Gastroesophageal sphincter (tissue), 4 donors: ENCODE data around the gene GPX5. TPM values are rescaled to one million over a fixed set of nuclear protein-coding genes. Genes with fewer than 3 reads are reported as not detected.

Experiments
- ATAC-seq: fragments of 150-250 bp; one replicate; pipeline ENCODE4 v1.9.1; 2016; ENCODE audit warnings: mild to moderate bottlenecking, moderate library complexity
- H3K27ac ChIP-seq, 4 donors: fragments of 200-600 bp; sonication (generic) in 3 of 4; 1 replicate in 3 of 4; 2 replicates in 1 of 4; pipeline ENCODE4 v1.5.1; 2016 to 2019
- H3K27me3 ChIP-seq: fragments of 200-600 bp; sonication (generic); one replicate; pipeline ENCODE4 v1.5.1; 2019
- H3K36me3 ChIP-seq, 2 donors: fragments of 200-600 bp; sonication (generic); one replicate each; pipeline ENCODE4 v1.5.1; 2019; ENCODE audit warnings: control low read depth in 1 of 2
- H3K4me1 ChIP-seq, 3 donors: fragments of 200-600 bp; sonication (generic); 1 replicate in 2 of 3; 2 replicates in 1 of 3; pipeline ENCODE4 v1.5.1; 2016 to 2019; ENCODE audit warnings: control low read depth in 2 of 3
- H3K4me3 ChIP-seq, 2 donors: fragments of 200-600 bp; sonication (generic); one replicate each; pipeline ENCODE4 v1.5.1; 2019; ENCODE audit warnings: mild to moderate bottlenecking in 1 of 2, moderate library complexity in 1 of 2
- H3K9me3 ChIP-seq, 3 donors: fragments of 200-600 bp; sonication (generic); one replicate each; pipeline ENCODE4 v1.5.1; 2017 to 2019; ENCODE audit warnings: control low read depth in 2 of 3
- CTCF ChIP-seq, 4 experiments: fragments of 200-600 bp in 2 of 4; fragments of 450-650 bp in 2 of 4; sonication (generic) in 1 of 4; IDR thresholded peaks; one replicate each; pipeline ENCODE4 v1.5.1; 2017 to 2019; ENCODE audit warnings: antibody characterized with exemption in 4 of 4, mild to moderate bottlenecking in 2 of 4, moderate library complexity in 2 of 4
- EP300 ChIP-seq: sonication (generic); formaldehyde crosslinking; IDR thresholded peaks from one replicate; pipeline ENCODE4 v1.6.1; 2017; ENCODE audit warnings: antibody characterized with exemption, mild to moderate bottlenecking
- POLR2A ChIP-seq, 2 donors: fragments of 450-650 bp; IDR thresholded peaks; one replicate each; pipeline ENCODE4 v1.6.1; 2017; ENCODE audit warnings: antibody characterized with exemption in 2 of 2, mild to moderate bottlenecking in 2 of 2, moderate library complexity in 1 of 2
- POLR2AphosphoS5 ChIP-seq: sonication (generic); formaldehyde crosslinking; IDR thresholded peaks from one replicate; pipeline ENCODE4 v1.6.1; 2017; ENCODE audit warnings: antibody characterized with exemption
- WGBS, 2 donors: methylation state at CpG; one replicate each; pipeline ENCODE4 v1.1.5; 2018; ENCODE audit warnings: low coverage in 1 of 2; 5-methylcytosine and 5-hydroxymethylcytosine counted together
- total RNA-seq, 4 donors: library from RNA; depleted of rRNA; stranded (reverse); fragments of >200 nt; gene quantifications; one replicate each; pipeline ENCODE4 v1.1.0, GENCODE V29; 2016

The GPX5 gene
- total RNA-seq, 4 donors from 2014 or later, result not detected

GRCh38 chr6:28522594-28523240 lies 3.0 kb upstream of the GPX5 start:
- TF ChIP-seq CTCF (IDR thresholded peaks at IDR 0.05), result no peak
- TF ChIP-seq EP300, result no peak
- TF ChIP-seq POLR2AphosphoS5, result no peak
- TF ChIP-seq POLR2A (IDR thresholded peaks at IDR 0.05), result no peak
- Histone ChIP-seq H3K27ac (no peak overlapping the region), H3K4me1 (no peaks in the 10 kb centered on the region), H3K9me3 (no peaks in the 10 kb centered on the region), H3K4me3 (no peak overlapping the region), H3K36me3 (no peaks in the 10 kb centered on the region), H3K27me3 (peaks cover 45% of the 10 kb centered on the region)
- no peak for ATAC-seq

GRCh38 chr6:28523241-28523622 lies 2.4 kb upstream of the GPX5 start:
- Histone ChIP-seq H3K36me3 (no peaks in the 10 kb centered on the region), H3K27me3 (peaks cover 45% of the 10 kb centered on the region), H3K4me1 (no peaks in the 10 kb centered on the region), H3K4me3 (no peak overlapping the region), H3K9me3 (no peaks in the 10 kb centered on the region), H3K27ac (no peak overlapping the region)
- ATAC-seq, result no peak
- 21 to 43% methylated on average over 1 of the region's 3 CpGs for WGBS, 2 donors
- TF ChIP-seq EP300 (no peak), CTCF (IDR thresholded peaks at IDR 0.05) (no peak), POLR2A (IDR thresholded peaks at IDR 0.05) (no peak), POLR2AphosphoS5 (no peak)

GRCh38 chr6:28530777-28531176 lies 5.1 kb downstream of the GPX5 start:
- 8 to 10% methylated on average over 1 of the region's 1 CpG for whole genome bisulfite sequencing, 2 donors
- H3K4me1 ChIP-seq, result no peaks in the 10 kb centered on the region
- H3K36me3 ChIP-seq, result no peaks in the 10 kb centered on the region
- H3K27me3 ChIP-seq, result peaks cover 73% of the 10 kb centered on the region
- no peak for ATAC-seq
- TF ChIP-seq EP300, result no peak
- no peak for TF ChIP-seq POLR2AphosphoS5
- TF ChIP-seq POLR2A (IDR thresholded peaks at IDR 0.05), result no peak
- no peak for TF ChIP-seq CTCF (IDR thresholded peaks at IDR 0.05)
- no peak overlapping the region for H3K27ac ChIP-seq
- H3K4me3 ChIP-seq, result no peak overlapping the region
- no peaks in the 10 kb centered on the region for H3K9me3 ChIP-seq

DNA sequence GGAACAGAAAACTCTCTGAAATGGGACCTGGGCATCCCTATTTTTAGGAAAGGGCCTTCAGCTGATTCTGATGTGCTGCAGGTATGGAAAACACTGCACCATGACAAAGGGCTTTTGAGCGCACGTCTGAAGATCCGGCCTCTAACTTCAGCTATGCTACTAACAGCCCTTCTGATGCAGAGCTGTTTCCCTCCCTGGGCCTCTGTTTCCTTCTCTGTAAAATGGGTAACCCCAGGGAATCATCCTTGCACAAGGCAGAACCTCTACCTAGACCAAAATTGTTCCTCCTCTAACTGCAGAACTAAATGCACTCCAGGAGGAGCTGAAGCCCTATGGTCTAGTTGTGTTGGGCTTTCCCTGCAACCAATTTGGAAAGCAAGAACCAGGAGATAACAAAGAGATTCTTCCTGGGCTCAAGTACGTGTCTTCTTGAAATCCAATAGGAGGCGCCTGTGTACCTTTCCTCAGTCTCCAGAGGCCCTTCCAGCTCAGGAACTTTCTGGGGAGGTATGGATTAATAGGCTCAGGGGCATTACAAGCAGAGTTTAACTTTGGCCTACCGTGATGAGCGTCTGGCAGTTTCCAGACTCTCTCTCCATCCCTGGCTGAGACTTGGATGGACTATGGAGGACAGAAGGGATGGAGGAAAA lies 5.9 kb downstream of the GPX5 start:
- no peaks in the 10 kb centered on the region for H3K36me3 ChIP-seq
- no peak for ATAC-seq
- peaks cover 75% of the 10 kb centered on the region for H3K27me3 ChIP-seq
- TF ChIP-seq EP300 (no peak), POLR2AphosphoS5 (no peak), POLR2A (IDR thresholded peaks at IDR 0.05) (no peak), CTCF (IDR thresholded peaks at IDR 0.05) (no peak)
- H3K27ac ChIP-seq, result no peak overlapping the region
- no peaks in the 10 kb centered on the region for H3K4me1 ChIP-seq
- WGBS, 2 donors, result 40 to 51% methylated on average over 1 to 5 of the region's 7 CpGs
- H3K4me3 ChIP-seq, result no peak overlapping the region
- H3K9me3 ChIP-seq, result no peaks in the 10 kb centered on the region

- 58 to 72% methylated on average over 2 to 3 of the region's 3 CpGs for WGBS, 2 donors
- no peak for ATAC-seq
- Histone ChIP-seq H3K9me3 (no peaks in the 10 kb centered on the region), H3K36me3 (no peaks in the 10 kb centered on the region), H3K4me1 (no peaks in the 10 kb centered on the region), H3K27me3 (peaks cover 87% of the 10 kb centered on the region), H3K4me3 (no peak overlapping the region), H3K27ac (no peak overlapping the region)
- TF ChIP-seq POLR2A (IDR thresholded peaks at IDR 0.05), result no peak
- no peak for TF ChIP-seq POLR2AphosphoS5
- TF ChIP-seq CTCF (IDR thresholded peaks at IDR 0.05), result no peak
- no peak for TF ChIP-seq EP300
These were observed 8.6 kb downstream of the GPX5 start for GRCh38 chr6:28534306-28534705.
